SKM-1 treated with dmso at 0.1 percent for 144 hours (cell line): ENCODE results near the gene GPR89A.
"Not testable (repeated sequence)": the region's sequence is repeated elsewhere in the genome, so short reads cannot be mapped to it uniquely, and the experiment has no call there.

Experiments used
- DNase-seq: peaks from one replicate; lab custom pipeline; 2025; ENCODE audit not compliant: unreplicated experiment; lab: John Stamatoyannopoulos, UW

The GPR89A gene

DNA sequence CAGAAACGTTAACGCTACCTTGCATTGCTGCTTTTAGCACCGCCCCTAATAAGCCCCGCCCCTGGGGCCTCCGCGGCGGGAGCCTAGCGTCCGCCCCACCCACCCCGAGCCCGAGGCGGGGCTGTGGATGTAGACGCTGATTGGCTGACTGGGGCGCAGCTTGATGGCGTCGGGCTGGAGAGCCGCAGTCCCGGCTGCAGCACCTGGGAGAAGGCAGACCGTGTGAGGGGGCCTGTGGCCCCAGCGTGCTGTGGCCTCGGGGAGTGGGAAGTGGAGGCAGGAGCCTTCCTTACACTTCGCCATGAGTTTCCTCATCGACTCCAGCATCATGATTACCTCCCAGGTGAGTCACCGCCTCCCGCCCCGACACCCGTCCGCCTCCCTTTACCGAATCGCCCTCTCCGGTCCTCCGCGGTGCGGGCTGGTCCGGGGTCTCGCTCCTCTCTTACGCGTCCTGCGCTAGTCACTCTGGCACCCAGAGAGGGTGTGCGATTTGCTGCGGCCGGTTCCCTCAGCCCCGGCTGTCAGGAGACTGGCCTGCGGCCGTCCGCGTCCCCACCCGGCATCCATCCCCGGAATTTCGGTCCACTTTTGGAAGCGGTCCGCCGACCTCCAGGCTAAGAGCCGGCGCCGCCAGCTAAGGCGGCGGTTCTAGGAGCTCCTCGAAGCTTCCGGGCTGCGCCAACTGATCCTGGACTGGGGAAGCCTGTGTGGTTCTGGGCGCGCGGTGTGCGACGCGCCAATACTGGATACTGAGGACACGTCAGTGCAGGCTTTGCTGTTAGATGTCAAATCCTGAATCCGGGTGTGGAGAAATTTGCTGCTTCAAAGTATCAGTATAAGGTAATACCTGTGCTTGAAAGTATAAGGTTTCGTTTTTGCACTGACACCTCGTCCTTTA, at the start of gene GPR89A:
TSS of gene GPR89A (plus strand) at position 156 of the 901 bp plus-strand sequence. CDS start at position 302, 146 bp downstream.
- DNase-seq = peak; percentile 93

GRCh38 chr1:145586820-145587219, 21.0 kb upstream of the GPR89A start:
- not testable (repeated sequence) for DNase-seq

DNA sequence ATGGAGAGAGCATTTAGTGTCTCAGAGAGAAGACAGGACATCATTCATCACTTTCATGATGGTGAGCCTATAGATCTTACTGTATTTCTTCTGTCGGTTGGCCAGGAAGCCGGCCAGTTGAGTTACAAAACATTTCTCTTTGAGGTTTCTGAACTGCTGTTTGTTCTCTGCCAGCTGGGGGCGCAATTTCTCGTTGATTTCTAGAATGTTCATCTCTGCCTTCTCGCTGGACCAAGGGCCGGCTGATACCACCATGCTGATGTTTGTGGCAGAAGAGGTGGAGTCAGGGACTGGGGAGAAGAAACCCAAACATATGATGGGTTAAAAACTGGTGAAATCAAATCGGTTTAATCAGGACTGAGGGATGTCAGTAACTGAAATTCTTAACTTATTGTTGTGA, 17.0 kb upstream of the GPR89A start:
- DNase-seq = not testable (repeated sequence)

GRCh38 chr1:145592347-145592746, 15.4 kb upstream of the GPR89A start:
- not testable (repeated sequence) for DNase-seq

- not testable (repeated sequence) for DNase-seq
Observed at GRCh38 chr1:145595421-145595820, 12.4 kb upstream of the GPR89A start.

GRCh38 chr1:145596236-145596635, 11.6 kb upstream of the GPR89A start:
- DNase-seq = not testable (repeated sequence)

DNA sequence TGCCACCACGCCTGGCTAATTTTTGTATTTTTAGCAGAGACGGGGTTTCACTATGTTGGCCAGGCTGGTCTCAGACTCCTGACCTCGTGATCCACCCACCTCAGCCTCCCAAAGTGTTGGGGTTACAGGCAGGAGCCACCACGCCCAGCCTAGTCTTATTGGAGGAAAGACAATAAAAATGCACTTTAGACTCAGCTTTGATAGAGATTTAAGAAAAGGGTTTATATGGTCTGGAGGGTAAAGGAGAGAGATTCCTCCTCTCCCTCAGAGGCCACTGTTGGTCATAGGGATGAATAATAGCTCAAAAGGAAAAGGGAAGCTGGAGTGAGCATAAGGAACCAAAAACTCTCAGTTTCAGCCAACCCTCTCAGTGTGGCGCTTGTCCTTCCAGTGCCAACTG, 8.4 kb upstream of the GPR89A start:
- not testable (repeated sequence) for DNase-seq

DNA sequence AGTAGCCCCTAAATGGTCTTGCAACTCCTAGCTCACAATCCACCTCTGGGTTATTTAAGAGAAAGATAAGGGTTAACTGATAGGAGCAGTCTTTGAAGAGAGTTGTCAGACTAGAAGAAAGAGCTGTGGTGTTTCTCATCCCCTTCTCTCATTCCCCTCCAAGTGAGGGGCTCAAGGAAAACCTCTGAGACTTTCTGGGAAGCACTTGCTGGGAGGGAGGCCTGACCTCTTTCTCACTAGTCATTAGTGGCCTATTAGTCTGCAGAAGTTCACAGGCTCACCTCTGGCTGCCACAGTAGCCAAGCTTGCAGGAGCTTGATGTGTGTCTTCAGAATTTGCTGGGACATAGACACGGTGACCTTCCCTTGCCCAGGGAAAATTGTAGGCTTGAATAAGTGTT, 6.2 kb upstream of the GPR89A start:
- DNase-seq = no peak

DNA sequence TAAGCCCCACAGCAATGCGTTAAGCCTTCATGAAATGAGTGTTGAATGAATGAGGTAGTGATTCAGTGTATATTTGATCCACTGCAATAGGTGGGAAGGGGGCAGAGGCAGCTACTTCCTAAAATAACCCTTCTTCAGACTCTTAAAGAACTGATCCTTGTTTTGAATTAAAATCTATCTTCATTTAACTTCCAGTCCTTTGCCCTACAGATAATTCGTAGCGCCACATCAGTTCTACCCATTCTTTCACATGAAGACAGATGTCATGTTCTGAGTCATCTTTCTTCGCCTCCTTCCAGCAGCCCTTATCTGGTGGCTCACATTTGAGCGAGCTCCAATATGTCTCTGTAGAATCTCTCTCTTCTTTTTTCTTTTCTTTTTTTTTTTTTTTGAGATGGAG, 948 bp upstream of the GPR89A start:
- DNase-seq = not testable (repeated sequence)

- not testable (repeated sequence) for DNase-seq
Observed at GRCh38 chr1:145607289-145607688, 499 bp upstream of the GPR89A start.

- DNase-seq = not testable (repeated sequence)
Observed at GRCh38 chr1:145610744-145611143, 3.0 kb downstream of the GPR89A start.

GRCh38 chr1:145620073-145620472, 12.3 kb downstream of the GPR89A start:
- DNase-seq = not testable (repeated sequence)

DNA sequence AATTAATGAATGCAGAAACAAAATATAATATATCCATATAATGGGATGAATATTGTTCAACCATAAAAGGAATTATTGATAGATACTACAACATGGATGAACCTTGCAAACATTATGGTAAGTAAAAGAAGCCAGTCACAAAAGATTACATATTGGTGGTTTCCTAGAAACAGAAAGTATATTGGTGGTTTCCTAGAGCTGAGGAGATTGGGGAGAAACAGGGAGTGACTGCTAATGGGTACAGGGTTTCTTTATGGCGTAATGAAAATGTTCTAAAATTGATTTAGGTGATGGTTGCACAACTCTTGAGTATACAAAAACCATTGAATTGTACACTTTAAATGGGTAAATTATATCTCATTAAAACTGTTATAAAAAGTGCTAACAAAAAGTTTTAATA, 14.4 kb downstream of the GPR89A start:
- not testable (repeated sequence) for DNase-seq

GRCh38 chr1:145636237-145636636, 28.4 kb downstream of the GPR89A start:
- not testable (repeated sequence) for DNase-seq

- DNase-seq = not testable (repeated sequence)
Observed at GRCh38 chr1:145641886-145642285, 34.1 kb downstream of the GPR89A start.

- not testable (repeated sequence) for DNase-seq
Observed at GRCh38 chr1:145643990-145644389, 36.2 kb downstream of the GPR89A start.

DNA sequence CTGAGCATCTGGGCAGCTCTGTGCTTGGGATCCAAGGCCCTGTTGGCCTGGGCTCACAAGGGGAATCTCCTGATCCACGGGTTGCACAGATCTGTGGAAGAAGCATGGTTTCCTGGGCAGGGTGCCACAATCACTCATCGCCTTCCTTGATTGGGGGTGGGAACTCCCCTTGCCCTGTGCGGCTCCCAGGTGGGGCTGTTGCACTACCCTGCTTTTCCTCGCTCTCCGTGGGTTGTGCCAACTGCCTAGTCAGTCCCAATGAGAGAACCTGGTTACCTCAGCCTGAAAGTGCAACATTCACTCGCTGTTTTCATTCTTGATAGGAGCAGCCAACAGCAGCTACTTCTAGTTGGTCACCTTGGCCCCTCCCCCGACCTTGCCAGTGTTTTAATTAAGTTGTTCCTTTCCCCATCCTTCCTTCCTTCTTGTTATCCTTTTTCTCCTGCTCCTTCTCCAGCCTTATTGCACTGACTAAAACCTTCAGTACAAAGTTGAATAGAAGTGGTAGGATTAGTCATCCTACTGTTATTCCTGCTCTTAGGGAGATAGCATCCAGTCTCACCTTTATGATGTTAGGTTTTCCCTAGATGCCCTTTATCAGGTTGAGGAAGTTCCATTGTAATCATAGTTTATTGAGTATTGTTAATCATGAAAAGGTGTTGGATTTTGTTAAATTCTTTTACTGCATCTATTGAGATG, 48.6 kb downstream of the GPR89A start:
- not testable (repeated sequence) for DNase-seq

DNA sequence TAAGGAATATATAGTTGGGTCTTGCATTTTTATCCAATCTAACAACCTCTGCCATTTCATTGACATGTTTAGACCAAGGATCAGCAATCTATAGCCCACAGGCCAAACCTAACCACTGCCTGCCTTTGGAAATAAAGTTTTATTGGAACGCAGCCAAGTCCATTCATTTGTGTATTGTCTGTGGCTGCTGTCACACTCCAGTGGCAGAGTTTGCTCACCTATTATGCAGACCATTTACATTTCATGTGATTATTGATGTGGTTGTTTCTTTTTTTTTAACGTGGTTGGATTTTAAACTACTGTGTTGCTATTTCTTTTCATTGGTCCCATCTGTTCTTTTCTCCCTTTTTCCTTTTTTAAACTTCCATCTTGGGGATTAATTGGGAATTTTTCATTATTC, 54.7 kb downstream of the GPR89A start:
- not testable (repeated sequence) for DNase-seq

DNA sequence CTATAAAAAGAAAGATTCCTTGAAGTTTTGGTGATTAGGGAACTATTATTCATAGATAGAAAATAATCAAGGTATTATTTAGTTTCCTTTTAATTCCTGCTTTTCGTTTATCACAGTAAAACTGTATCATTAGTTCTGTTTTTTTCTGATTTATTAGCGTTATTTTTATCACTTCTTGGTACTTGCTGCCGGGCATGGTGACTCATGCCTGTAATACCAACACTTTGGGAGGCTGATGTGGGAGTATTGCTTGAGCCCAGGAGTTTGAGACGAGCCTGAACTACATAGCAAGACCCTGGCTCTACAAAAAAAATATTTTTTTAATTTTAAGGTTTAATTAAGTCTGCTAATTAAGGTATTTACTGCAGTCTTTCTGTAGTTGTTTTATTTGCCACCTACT, 57.2 kb downstream of the GPR89A start:
- not testable (repeated sequence) for DNase-seq

GRCh38 chr1:145670995-145671745, 63.4 kb downstream of the GPR89A start:
- DNase-seq = not testable (repeated sequence)

GRCh38 chr1:145673217-145673616, 65.4 kb downstream of the GPR89A start:
- not testable (repeated sequence) for DNase-seq
